Cerebellar nuclear complex (tissue), 1 donor: ENCODE data around the gene CFAP43.

Experiments used
- DNase-seq, 2 experiments: peaks; one replicate each; lab custom pipeline; 2025; lab: John Stamatoyannopoulos, UW

Gene CFAP43, protein sequence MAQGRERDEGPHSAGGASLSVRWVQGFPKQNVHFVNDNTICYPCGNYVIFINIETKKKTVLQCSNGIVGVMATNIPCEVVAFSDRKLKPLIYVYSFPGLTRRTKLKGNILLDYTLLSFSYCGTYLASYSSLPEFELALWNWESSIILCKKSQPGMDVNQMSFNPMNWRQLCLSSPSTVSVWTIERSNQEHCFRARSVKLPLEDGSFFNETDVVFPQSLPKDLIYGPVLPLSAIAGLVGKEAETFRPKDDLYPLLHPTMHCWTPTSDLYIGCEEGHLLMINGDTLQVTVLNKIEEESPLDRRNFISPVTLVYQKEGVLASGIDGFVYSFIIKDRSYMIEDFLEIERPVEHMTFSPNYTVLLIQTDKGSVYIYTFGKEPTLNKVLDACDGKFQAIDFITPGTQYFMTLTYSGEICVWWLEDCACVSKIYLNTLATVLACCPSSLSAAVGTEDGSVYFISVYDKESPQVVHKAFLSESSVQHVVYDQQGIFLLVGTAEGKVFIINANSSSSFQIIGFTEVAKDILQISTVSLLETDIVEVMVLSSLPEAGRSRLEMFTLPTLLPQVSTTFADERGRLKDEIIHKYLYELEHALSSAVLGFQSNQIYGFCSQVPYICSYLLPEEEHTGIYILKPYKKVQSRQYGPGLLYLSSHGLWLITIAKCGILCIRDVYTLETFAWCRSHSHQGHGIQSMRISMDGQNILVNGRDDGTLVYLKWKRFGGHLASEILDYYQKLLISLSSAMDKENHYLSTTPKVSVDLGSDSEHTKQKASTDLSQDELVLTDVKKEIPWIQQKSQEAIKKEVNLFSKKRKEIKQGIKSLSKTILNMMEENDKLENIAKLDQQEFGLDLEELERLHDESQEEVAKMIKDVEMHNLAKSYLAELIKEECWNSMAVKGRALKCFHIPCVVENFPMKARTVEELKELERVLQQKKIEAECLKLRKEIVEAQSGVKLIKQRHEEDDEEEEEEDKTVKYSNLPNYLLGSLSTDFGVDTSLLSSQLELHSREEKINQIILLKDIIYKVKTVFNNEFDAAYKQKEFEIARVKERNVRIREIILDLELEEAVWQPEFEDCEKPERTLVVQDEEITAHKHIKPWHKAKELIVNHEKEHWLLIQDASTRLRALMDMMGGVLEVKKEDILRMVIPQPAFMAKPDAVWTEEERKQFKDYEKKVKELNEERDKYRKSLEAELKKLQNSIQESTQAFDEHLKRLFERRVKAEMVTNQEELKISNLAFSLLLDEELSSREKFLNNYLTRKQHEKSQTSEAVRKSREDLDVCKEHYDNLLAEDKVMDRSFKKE (N-terminal part only)

DNA sequence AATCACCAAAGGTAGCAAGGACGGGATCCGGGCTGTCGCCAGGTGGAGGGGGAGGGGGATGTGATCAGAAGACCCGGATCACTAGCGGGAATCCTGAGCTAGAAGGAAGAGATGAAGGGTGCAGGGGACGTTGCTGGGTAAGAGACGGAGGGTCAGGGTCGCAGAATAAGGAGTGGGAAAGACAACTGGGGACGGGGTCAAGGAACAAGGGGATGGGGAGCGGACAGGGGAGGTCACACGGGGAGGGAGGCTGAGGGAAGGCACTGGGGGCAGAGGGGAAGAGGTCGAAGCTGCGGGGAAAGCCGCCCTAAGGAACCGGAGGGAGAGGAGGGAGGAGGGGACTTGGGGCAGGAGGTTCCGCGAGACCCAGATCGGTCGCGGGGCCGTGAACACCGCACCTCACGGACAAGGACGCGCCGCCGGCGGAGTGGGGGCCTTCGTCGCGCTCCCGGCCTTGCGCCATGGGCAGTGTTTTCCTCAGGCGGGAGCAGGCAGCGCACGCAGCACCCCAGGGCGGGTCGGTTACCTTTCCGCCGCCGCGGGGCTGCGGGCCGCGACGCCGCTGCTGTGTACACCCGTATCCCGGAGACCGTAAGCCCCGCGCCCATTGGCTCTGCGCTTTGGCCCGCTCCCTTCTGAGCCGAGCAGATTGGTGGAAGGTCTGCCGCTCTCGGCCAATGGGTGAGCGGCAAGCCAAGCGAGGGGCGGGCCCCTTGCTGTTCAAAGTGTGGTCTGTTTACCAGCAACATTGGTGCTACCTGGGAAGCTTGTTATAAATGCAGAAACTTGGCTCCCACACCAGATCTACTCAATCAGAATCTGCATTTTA, at the start of gene CFAP43:
CFAP43 (minus strand) TSS at position 581 of the 829 bp plus-strand sequence; CDS start at position 463, 118 bp downstream.
- DNase-seq = peak; percentile 52 to 84

DNA sequence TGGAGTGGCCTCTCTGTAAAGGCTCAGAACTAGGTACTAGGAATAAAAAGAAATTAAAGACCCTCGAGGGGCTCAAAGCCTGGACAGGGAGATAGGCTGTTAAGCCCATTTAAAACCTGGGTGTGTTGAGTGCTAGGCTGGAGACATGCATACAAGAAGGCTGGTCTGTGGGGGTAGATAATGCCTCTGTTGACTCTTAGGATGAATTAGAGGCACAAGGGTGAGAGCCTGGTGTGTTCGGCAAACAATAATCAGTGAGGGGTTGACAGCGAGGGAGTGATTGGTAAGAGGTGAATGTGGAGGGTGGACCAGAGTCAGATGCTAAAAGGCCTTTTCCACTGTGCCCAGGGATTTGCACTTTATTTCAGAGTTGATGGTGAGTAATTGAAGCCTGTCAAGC, 49.5 kb upstream of the CFAP43 start:
- no peak for DNase-seq

DNA sequence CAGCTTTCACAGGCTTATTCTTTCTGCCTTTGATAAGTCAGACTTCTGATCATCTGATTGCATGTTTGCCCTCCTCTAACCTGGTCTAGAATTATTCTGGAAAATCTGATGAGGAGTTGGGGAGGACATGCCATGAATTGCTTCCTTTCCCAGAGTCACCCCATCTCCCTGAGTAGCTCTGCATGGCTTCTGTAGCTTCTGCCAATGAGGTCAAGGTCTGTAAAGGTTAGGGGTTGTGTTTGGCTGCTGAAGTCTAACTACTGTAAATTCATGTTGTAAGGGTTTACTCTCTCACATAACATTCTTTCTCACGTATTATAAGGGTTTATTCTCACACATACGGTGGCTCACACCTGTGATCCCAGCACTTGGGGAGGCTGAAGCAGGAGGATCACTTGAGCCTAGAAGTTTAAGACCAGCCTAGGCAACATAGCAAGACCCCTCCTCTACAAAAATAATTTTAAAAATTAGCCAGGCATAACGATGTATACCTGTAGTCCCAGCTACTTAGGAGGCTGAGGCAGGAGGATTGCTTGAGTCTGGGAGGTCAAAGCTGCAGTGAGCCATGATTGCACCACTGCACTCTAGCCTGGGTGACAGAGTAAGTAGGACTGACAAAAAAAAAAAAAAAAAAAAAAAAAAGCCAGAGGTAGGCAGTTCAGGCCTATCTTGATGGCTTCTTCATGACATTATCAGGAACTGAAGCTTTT, 47.5 kb upstream of the CFAP43 start:
- DNase-seq = no peak

DNA sequence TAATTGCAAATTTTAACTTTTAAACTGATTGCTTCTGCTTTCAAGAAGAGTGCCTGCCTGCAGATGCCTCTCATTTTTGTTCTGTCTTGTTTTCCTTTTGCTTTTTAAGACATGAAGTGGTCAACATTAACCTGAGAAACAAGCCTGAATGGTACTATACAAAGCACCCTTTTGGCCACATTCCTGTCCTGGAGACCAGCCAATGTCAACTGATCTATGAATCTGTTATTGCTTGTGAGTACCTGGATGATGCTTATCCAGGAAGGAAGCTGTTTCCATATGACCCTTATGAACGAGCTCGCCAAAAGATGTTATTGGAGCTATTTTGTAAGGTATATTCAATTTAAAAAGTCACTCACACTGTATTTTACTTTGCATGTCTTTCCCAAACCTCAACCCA, 45.6 kb upstream of the CFAP43 start:
- DNase-seq = no peak

DNA sequence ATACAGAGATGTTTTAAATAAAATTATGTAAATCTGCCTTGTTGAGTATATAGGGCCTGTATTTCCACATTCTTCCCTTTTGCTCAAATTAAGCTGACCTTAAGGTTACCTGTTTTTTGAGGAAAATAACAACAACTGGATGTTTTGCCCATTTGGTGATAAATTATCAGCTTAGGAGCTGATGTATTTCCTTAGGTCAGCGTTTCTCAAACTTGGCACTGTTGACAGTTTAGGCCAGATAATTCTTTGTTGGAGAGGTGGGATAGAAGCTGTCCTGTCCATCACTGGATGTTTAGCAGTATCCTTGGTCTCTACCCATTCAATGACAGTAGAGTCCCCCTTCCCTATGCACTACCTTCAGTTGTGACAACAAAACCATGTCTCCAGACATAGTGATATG, 44.0 kb upstream of the CFAP43 start:
- DNase-seq = no peak

DNA sequence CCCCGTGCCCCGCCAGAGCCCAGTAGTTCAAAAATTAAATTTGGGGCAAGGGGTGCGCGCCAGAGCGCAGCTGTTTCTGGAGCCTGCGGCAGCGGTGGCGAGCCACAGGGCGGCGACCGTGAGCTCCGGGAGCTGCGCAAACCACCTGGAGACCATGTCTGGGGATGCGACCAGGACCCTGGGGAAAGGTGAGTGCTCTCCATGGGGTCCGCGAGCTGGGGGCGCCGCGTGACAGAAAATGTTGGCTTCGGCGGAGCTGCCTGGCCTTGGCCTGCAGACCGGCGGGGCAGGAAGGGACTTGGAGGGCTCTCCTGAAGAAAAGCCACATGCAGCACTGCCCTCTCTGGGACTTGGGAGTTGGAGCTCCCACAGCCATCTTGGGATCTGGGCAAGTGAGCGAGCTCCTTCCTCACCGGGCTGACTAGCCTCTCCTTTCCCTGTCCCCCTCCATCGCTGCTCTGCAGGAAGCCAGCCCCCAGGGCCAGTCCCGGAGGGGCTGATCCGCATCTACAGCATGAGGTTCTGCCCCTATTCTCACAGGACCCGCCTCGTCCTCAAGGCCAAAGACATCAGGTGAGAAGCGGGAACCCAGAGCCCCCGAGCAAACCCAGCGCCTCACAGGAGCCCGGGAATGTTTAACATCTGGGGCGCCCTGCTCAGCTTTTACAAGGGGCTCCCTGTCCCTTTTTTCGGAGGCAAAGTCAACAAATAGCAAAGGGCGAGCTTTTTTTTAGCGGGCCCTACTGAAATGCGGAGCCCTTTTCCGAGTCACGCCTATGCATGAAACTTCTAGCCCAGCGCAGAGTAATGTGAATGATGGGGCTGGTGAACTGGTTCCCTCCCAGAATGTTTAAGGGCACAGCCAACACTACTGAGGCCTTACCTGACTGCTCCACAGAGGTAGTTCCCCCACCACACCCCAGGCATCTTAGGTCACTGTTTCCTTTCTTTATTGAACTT, 42.9 kb upstream of the CFAP43 start:
- DNase-seq = no peak

DNA sequence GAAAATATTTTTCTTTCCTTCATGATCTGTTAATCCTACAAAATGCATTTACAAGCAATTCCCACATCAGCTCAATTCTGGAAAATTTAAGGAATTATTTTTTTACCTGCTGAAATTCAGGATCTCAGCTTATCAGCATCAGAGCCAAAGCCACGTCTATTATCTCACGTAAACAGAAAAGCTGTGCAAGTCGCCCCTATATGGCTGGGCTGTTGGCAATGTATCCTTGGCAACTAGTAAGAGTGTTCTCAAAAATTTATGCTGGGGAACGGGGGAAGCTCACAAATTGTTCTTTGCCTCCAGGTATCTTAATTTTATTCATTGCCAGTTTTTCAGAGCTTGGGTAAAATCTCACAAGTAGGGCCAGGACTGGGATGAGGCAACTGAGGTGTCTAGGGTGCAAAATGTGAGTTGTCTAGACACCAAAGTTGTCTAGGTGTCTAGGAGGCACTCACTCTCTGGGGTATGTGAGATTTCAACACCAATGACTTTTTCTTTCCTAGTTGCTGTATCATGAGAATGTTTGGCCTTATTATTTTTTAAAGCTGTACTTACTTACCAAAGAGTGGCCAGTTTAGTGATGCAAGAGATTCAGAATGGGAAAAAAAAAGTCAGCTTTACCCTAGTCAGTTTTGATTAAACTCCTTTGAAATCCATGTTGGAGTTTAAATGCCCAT, 41.9 kb upstream of the CFAP43 start:
- DNase-seq = no peak

DNA sequence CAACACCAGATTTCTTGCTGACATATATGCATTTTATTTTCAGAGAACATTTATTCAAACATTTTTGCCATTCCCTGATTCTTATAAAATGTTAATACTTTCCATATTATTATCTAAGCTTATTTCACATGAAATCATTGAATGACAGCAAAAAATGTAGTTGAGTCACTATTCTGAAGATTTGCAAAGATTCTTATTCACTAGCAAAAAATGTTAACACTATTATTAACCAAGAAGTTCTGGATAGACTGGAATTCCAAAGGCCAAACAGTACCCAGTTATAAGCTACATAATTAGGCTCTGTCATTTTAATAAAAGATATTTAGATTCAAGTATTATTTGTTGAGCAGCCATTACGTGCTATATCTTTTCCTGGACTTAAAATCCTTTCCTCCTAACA, 41.1 kb upstream of the CFAP43 start:
- DNase-seq = no peak

DNA sequence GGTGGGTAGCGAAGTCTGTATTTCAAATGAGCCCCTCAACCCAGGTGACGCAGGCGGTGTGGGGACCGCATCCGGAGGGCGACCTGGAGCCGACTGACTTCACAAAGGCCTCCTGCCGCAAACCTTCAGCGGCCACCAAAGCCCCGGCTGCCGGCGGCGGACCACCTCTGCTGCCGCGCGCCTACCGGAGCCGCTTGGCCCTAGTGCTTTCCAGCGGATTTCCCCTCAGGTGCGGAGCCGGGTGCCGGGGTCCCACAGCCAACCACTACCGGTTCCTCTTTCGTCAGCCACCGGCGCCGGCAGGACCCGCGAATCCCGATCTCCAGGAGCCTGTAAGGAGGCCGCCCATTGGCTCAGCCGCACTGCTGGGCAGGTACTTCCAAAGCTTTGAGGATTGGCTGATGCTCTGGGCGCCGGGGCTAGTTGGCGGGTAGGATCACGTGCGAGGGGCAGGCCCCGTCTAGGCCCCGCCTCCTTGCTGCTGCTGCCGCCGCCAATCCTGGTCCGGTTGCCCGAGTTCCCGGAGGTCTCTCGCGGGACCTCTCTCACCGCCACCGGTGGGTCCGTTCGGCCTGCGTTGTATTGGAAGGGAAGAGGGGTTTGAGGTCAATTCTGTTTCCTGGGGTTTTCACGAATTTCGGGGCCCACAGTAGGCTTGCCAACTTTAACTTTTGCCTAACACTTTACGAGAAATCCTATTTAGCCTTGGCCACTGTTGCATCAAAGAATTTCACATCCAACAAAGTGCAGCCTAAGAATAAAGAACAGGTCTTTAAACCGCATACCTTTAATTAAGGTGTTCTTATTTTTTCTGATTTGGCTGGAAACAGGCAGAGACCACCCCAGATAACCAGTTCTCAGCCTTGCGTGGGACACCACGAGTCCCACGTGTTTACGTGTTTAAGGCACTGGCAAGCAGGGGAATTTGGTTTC, 36.8 kb upstream of the CFAP43 start, which contains the start of gene GSTO2:
GSTO2 (plus strand) TSS at position 472 of the 933 bp plus-strand sequence. CDS start 5,732 bp downstream, outside the sequence.
- peak; percentile 89 to 92 for DNase-seq

DNA sequence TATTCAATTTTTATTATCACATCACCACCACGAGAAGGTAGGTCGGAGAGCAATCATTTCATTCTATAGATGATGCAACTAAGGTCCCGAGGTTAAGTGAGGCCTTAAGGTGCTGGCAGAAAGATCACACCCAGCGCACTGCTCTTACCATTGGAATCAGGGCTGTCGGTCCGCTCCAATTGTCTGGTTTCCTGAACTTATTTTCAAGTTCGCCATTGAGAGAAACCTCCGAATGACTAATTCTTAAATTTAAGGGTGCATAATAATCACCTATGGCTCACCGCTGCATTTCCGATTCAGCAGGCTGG, 36.2 kb upstream of the CFAP43 start:
- no peak for DNase-seq

DNA sequence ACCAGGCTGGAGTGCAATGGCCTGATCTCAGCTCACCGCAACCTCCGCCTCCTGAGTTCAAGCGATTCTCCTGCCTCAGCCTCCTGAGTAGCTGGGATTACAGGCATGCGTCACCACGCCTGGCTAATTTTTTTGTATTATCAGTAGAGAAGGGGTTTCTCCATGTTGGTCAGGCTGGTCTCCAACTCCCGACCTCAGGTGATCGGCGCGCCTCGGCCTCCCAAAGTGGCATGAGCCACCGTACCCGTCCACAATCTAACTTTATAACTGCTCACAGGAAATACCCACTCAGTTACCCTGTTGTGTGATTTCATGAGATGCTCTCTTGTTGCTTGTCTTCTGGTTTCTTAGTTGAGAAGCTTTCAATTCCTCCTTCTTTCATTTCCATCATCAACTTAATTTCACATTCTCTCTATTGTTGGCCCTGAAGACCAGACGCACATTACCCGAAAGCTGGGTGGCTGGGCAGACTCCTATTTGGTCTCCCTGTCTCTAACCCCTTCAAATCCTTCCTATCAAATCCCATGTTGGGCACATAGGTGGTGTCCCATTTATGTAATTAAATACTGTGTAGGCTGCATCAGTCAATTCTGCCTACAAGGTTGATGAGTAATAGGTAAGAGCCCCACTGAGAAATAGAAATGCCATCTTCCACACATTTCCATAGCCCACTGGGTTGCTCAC, 35.7 kb upstream of the CFAP43 start:
- no peak for DNase-seq

DNA sequence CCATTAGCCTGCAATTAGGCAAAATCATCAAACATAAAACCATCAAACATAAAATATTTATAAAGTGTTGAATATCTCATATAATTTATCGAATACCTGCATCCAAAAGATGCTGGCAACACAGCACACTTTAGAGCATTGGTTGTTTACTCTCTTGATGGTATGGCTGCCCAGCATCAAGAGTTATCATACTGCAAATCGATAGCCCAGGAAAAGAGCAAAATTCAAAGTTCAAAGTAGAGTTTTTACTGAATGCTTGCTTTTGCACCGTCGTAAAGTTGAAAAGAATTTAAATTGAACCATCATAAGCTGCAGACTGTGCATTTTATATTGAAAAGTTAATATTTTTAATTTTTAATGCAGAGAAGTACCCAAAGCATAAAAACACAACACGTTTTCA, 32.6 kb upstream of the CFAP43 start:
- DNase-seq = no peak

DNA sequence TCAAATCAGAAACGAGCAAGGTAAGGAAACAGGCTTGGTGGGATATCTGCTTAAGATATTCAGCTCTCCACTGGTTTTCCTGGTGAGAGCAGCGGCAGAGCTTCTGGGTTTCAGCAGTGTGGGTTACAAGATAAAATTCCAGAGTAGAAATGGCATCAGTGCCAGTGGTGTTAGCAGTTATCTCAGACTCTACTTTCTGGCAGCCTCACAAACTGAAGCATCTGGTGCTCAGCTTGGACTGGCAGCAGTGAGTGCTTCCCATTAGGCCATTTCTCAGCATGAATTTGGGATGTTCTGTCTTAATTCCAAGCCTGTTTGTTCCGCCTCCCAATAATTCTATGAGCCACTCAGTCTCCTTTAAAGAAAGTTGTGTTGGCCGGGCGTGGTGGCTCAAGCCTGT, 29.9 kb upstream of the CFAP43 start:
- DNase-seq = peak; percentile 57 to 61

DNA sequence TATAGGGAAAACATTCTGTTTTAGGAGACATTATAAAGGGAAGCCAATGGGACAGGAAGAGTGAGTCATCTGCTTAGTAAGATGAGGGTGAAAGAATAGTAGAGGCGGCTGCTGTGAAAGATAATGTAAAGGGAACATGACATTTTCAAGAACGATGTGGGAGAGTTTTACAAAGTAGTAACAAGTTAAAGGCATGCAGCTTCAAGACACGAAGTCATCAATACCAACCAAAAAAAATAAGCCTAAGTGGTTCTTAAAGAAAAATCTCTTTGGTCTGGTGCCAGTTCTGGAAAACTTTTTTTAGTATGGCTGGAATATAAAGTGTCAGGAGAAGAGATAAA, 28.6 kb upstream of the CFAP43 start:
- DNase-seq = no peak

DNA sequence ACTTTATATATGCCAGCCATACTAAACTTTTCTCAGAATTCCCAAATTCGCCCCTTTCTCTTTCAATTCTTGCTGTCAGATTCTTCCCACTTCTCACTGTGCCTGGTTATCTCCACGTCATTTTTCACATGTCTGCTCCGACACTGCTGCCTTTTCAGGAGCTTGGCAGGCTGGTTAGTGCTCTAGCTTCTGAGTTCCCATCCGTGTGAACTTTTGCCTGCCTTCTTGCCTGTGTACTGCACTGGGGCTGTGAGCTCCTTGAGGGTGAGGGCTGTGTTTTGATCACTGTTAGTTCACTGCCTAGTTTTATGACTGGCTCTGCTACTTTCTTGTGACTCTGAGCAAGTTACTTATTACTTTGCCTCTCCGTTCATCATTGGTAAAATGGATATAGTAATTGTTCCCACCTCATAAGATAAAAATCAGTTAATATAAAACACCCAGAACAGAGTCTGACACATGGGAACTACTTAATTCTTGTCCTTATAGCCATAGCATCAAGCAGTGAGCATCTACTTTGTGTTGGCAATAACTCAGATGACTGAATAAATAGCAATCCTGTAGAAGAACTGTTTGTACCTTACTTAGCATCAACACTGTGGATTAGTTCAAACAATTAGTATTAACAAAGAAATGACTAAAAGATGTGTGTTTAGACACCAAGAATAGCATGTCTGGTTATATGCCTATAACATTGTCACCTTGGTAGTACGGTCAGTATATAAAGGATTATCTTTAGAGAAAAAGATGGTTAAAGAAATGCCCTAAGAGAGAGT, 28.0 kb upstream of the CFAP43 start:
- no peak for DNase-seq

DNA sequence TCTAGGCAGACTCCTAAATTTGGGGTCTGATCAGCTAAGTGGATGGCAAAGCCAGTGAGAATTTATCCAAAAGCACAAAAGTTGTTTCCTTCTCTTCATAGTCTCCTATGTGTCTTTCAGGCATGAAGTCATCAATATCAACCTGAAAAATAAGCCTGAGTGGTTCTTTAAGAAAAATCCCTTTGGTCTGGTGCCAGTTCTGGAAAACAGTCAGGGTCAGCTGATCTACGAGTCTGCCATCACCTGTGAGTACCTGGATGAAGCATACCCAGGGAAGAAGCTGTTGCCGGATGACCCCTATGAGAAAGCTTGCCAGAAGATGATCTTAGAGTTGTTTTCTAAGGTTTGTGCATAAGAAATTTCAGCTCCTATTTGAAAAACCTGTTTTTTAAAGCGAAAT, 27.3 kb upstream of the CFAP43 start:
- no peak for DNase-seq

DNA sequence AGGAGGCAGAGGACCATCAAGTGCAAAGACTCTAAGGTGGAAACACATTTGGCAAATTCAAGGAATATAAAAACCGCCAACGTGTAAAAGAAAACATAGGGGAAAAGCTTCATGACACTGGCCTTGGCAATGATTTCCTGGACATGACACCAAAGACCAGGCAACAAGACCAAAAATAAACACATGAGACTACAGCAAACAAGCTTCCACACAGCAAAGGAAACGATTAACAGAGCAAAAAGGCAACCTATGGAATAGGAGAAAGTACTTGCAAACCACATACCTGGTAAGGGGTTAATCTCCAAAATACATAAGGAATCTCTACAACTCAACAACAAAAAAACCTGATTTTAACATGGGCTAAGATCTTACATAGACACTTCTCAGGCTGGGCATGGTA, 26.0 kb upstream of the CFAP43 start:
- no peak for DNase-seq
